Liver (tissue), 9 donors: Measurements from ENCODE around the gene LEKR1. TPM values are rescaled to one million over a fixed set of nuclear protein-coding genes. Genes with fewer than 3 reads are reported as not detected.

Source experiments
- DNase-seq: peaks from one replicate; pipeline ENCODE4 v3.0.0-alpha.2; 2017; ENCODE audit warnings: low spot score
- H3K27ac ChIP-seq, 2 donors: one replicate each; pipeline ENCODE4 v1.7.0; 2013; ENCODE audit warnings: inconsistent platforms in 2 of 2, low read length in 2 of 2, control low read depth in 1 of 2, low read depth in 1 of 2, mild to moderate bottlenecking in 1 of 2
- H3K27me3 ChIP-seq, 4 donors: one replicate each; pipeline versions ENCODE4 v1.6.1 to v1.7.0; 2013; ENCODE audit warnings: low read length in 3 of 4, inconsistent platforms in 1 of 4, mild to moderate bottlenecking in 1 of 4, moderate library complexity in 1 of 4; ENCODE audit not compliant: control insufficient read depth in 4 of 4, insufficient read depth in 4 of 4
- H3K36me3 ChIP-seq, 4 donors: one replicate each; pipeline versions ENCODE4 v1.6.1 to v1.7.0; 2013; ENCODE audit warnings: low read length in 3 of 4, mild to moderate bottlenecking in 3 of 4, low read depth in 1 of 4, moderate library complexity in 1 of 4; ENCODE audit not compliant: control insufficient read depth in 4 of 4, insufficient read depth in 3 of 4
- H3K4me1 ChIP-seq, 4 donors: one replicate each; pipeline versions ENCODE4 v1.6.1 to v1.7.0; 2013; ENCODE audit warnings: low read length in 3 of 4, mild to moderate bottlenecking in 3 of 4, moderate library complexity in 1 of 4; ENCODE audit not compliant: control insufficient read depth in 4 of 4, insufficient read depth in 4 of 4
- H3K4me3 ChIP-seq, 3 donors: one replicate each; pipeline versions ENCODE4 v1.6.1 to v1.7.0; 2013; ENCODE audit warnings: low read length in 3 of 3, control low read depth in 1 of 3, low read depth in 1 of 3, mild to moderate bottlenecking in 1 of 3
- H3K9ac ChIP-seq, 2 donors: one replicate each; pipeline ENCODE4 v1.7.0; 2013; ENCODE audit warnings: low read length in 2 of 2, mild to moderate bottlenecking in 2 of 2, moderate library complexity in 2 of 2, control low read depth in 1 of 2, low read depth in 1 of 2
- H3K9me3 ChIP-seq, 4 donors: one replicate each; pipeline versions ENCODE4 v1.6.1 to v1.7.0; 2013; ENCODE audit warnings: low read length in 3 of 4; ENCODE audit not compliant: control insufficient read depth in 4 of 4
- EGR1 ChIP-seq, 2 donors: IDR thresholded peaks; 2 replicates each; pipeline ENCODE4 v1.6.1; 2016 to 2018; ENCODE audit warnings: antibody characterized with exemption in 2 of 2, low read depth in 2 of 2
- FOXA1 ChIP-seq: IDR thresholded peaks from 2 replicates; pipeline ENCODE4 v1.6.1; 2016; ENCODE audit warnings: antibody characterized with exemption
- FOXA2 ChIP-seq: IDR thresholded peaks from 2 replicates; pipeline ENCODE4 v1.6.1; 2016; ENCODE audit warnings: antibody characterized with exemption
- GABPA ChIP-seq, 2 donors: IDR thresholded peaks in 1 of 2; conservative IDR thresholded peaks in 1 of 2; 2 replicates each; pipeline ENCODE4 v1.6.1; 2016; ENCODE audit warnings: antibody characterized with exemption in 2 of 2, mild to moderate bottlenecking in 1 of 2, moderate library complexity in 1 of 2
- HNF4A ChIP-seq, 2 donors: conservative IDR thresholded peaks; 2 replicates each; pipeline ENCODE4 v1.6.1; 2016; ENCODE audit warnings: antibody characterized with exemption in 2 of 2, mild to moderate bottlenecking in 2 of 2
- HNF4G ChIP-seq: IDR thresholded peaks from 2 replicates; pipeline ENCODE4 v1.6.1; 2016; ENCODE audit warnings: antibody characterized with exemption
- JUND ChIP-seq, 2 donors: IDR thresholded peaks; 2 replicates each; pipeline ENCODE4 v1.6.1; 2016; ENCODE audit warnings: antibody characterized with exemption in 2 of 2
- RAD21 ChIP-seq, 2 donors: IDR thresholded peaks; 2 replicates each; pipeline ENCODE4 v1.6.1; 2016; ENCODE audit warnings: antibody characterized with exemption in 2 of 2, mild to moderate bottlenecking in 2 of 2
- RXRA ChIP-seq, 2 donors: IDR thresholded peaks; 2 replicates each; pipeline ENCODE4 v1.6.1; 2017 to 2018; ENCODE audit warnings: antibody characterized with exemption in 2 of 2, mild to moderate bottlenecking in 1 of 2
- SP1 ChIP-seq: IDR thresholded peaks from 2 replicates; pipeline ENCODE4 v1.6.1; 2018; ENCODE audit warnings: antibody characterized with exemption, mild to moderate bottlenecking
- YY1 ChIP-seq: IDR thresholded peaks from 2 replicates; pipeline ENCODE4 v1.6.1; 2016; ENCODE audit warnings: antibody characterized with exemption, mild to moderate bottlenecking
- WGBS: extraction: QIAGEN DNeasy Blood & Tissue Kit; methylation state at CpG from one replicate; pipeline ENCODE4 v1.1.7; 2013; 5-methylcytosine and 5-hydroxymethylcytosine counted together
- polyA plus RNA-seq, 2 donors: library from polyadenylated mRNA; stranded (reverse) in 1 of 2; unstranded in 1 of 2; fragments of 200-250 nt in 1 of 2; fragments of >200 nt in 1 of 2; fragmentation: Nextera tagmentation in 1 of 2; extraction: Ambion mirVana in 1 of 2; gene quantifications; one replicate each; pipeline versions ENCODE4 v1.2.1 to v1.2.3, GENCODE V29; 2013 to 2015
- total RNA-seq, 2 donors: library from RNA; depleted of rRNA; stranded (reverse); fragments of >200 nt; gene quantifications; one replicate each; pipeline ENCODE4 v1.2.3, GENCODE V29; 2014
- TF ChIP-seq, protein P1 (sequence below): fragments of 150-350 bp; IDR thresholded peaks from 2 replicates; pipeline ENCODE4 v1.5.1; 2017; ENCODE audit warnings: improper control_type of control experiment, low read depth, low read length; ENCODE audit not compliant: missing input control
- TF ChIP-seq, protein P2 (sequence below): IDR thresholded peaks from 2 replicates; pipeline ENCODE4 v1.6.1; 2016; ENCODE audit warnings: antibody characterized with exemption
- TF ChIP-seq, protein P3 (sequence below): IDR thresholded peaks from 2 replicates; pipeline ENCODE4 v1.6.1; 2016; ENCODE audit warnings: antibody characterized with exemption
- donor health status: healthy.
- donor health status: healthy.
- donor health status: healthy.
- donor health status: healthy.
- donor health status: healthy.

LEKR1 gene
- total and polyA plus RNA-seq, 4 donors: 0.19 to 0.72 (median 0.44) TPM

DNA sequence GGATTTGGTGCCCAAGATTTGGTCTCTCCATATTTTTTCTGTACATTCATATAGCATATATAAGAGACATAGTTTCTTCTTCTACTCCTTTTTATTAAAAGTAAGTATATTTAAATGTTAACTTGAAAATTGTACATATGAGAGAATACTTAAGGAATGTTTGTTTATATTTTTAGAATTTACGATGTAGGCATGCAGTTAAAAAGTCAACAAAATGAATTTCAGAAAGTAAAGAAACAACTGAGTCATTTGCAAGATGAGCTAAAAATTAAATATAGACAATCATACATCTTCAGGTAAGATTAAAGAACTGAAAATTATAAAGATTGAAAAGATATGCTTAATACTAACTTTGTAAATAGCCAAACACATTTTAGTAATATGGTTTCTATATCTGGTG, 94.2 kb downstream of the LEKR1 start:
- Histone ChIP-seq H3K36me3 (no peaks in the 10 kb centered on the region), H3K27ac (no peak overlapping the region), H3K27me3 (no peaks in the 10 kb centered on the region), H3K9ac (no peak overlapping the region), H3K4me3 (no peak overlapping the region), H3K9me3 (no peaks in the 10 kb centered on the region), H3K4me1 (no peaks in the 10 kb centered on the region)
- TF ChIP-seq, protein P1, sequence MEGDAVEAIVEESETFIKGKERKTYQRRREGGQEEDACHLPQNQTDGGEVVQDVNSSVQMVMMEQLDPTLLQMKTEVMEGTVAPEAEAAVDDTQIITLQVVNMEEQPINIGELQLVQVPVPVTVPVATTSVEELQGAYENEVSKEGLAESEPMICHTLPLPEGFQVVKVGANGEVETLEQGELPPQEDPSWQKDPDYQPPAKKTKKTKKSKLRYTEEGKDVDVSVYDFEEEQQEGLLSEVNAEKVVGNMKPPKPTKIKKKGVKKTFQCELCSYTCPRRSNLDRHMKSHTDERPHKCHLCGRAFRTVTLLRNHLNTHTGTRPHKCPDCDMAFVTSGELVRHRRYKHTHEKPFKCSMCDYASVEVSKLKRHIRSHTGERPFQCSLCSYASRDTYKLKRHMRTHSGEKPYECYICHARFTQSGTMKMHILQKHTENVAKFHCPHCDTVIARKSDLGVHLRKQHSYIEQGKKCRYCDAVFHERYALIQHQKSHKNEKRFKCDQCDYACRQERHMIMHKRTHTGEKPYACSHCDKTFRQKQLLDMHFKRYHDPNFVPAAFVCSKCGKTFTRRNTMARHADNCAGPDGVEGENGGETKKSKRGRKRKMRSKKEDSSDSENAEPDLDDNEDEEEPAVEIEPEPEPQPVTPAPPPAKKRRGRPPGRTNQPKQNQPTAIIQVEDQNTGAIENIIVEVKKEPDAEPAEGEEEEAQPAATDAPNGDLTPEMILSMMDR: no peak
- TF ChIP-seq RAD21 (IDR thresholded peaks at IDR 0.05) (no peak), HNF4G (no peak), EGR1 (IDR thresholded peaks at IDR 0.05; ENCODE audit: low read depth in 2 of 2) (no peak), JUND (IDR thresholded peaks at IDR 0.05) (no peak), YY1 (no peak)
- no peak for DNase-seq
- 89% methylated on average over 1 of the region's 1 CpG for WGBS

DNA sequence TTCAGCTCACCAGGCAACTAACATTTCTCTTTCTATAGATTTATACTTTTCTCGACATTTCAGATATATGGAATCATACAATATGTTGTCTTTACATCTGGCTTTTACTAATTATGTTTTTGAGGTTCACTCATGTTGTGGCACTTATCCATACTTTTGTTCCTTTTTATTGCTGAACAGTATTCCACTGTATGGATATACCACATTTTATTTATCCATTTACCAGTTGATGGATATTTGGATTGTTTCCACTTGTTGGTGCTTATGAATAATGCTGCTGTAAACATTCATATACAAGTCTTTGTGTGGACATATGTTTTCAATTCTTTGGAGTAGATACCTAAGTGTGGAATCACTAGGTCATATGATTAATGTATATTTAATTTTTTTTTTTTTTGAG, 97.2 kb downstream of the LEKR1 start:
- H3K36me3 ChIP-seq: no peaks in the 10 kb centered on the region
- TF ChIP-seq, protein P1: no peak
- TF ChIP-seq SP1 (no peak), RXRA (IDR thresholded peaks at IDR 0.05) (no peak), FOXA2 (no peak), GABPA (IDR thresholded peaks at IDR 0.05 in 1 of 2, conservative IDR thresholded peaks at IDR 0.05 in 1 of 2) (no peak), HNF4A (conservative IDR thresholded peaks at IDR 0.05) (no peak), FOXA1 (no peak)
- TF ChIP-seq, protein P2, sequence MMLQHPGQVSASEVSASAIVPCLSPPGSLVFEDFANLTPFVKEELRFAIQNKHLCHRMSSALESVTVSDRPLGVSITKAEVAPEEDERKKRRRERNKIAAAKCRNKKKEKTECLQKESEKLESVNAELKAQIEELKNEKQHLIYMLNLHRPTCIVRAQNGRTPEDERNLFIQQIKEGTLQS: no peak
- TF ChIP-seq, protein P3, sequence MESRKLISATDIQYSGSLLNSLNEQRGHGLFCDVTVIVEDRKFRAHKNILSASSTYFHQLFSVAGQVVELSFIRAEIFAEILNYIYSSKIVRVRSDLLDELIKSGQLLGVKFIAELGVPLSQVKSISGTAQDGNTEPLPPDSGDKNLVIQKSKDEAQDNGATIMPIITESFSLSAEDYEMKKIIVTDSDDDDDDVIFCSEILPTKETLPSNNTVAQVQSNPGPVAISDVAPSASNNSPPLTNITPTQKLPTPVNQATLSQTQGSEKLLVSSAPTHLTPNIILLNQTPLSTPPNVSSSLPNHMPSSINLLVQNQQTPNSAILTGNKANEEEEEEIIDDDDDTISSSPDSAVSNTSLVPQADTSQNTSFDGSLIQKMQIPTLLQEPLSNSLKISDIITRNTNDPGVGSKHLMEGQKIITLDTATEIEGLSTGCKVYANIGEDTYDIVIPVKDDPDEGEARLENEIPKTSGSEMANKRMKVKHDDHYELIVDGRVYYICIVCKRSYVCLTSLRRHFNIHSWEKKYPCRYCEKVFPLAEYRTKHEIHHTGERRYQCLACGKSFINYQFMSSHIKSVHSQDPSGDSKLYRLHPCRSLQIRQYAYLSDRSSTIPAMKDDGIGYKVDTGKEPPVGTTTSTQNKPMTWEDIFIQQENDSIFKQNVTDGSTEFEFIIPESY: no peak
- H3K4me1 ChIP-seq: no peaks in the 10 kb centered on the region
- 96% methylated on average over 1 of the region's 1 CpG for WGBS
- H3K4me3 ChIP-seq: no peak overlapping the region
- no peaks in the 10 kb centered on the region for H3K27me3 ChIP-seq
- H3K27ac ChIP-seq: no peak overlapping the region
- no peak overlapping the region for H3K9ac ChIP-seq
- no peak for DNase-seq
- H3K9me3 ChIP-seq: peaks cover 0 to 5% (median under 1%) of the 10 kb centered on the region in 4 donors
